ENCODE results near the gene HARBI1. TPM values are rescaled to one million over a fixed set of nuclear protein-coding genes. Genes with fewer than 3 reads are reported as not detected.

The HARBI1 gene
- total and polyA plus RNA-seq, 3 donors from 2014 or later = 12.9 to 25.2 (median 14.3) TPM

- Histone ChIP-seq H3K27me3 (no peaks in the 10 kb centered on the region), H3K4me1 (peaks cover under 1% of the 10 kb centered on the region), H3K36me3 (ENCODE audit: low read depth, missing control alignments) (no peaks in the 10 kb centered on the region), H3K4me3 (no peak overlapping the region), H3K27ac (no peak overlapping the region), H3K9me3 (no peaks in the 10 kb centered on the region)
- 65 to 81% methylated on average over 8 of the region's 8 CpGs for WGBS, 2 donors
- intact Hi-C loops (cut with DNase I; ENCODE audit: low total_unique reads) = no loop called here
- TF ChIP-seq CTCF (IDR thresholded peaks at IDR 0.05) (no peak), POLR2A (IDR thresholded peaks at IDR 0.05) (no peak)
- peak; percentile 44 for DNase-seq
Observed at GRCh38 chr11:46642627-46643335, 25.8 kb upstream of the HARBI1 start.

GRCh38 chr11:46641639-46642038 lies 24.6 kb upstream of the HARBI1 start:
- no peaks in the 10 kb centered on the region for H3K36me3 ChIP-seq (ENCODE audit: low read depth, missing control alignments)
- H3K9me3 ChIP-seq = no peaks in the 10 kb centered on the region
- H3K27me3 ChIP-seq = no peaks in the 10 kb centered on the region
- no peak overlapping the region for H3K4me3 ChIP-seq
- DNase-seq = no peak
- TF ChIP-seq CTCF (IDR thresholded peaks at IDR 0.05) = no peak
- intact Hi-C loops (cut with DNase I; ENCODE audit: low total_unique reads) = no loop called here
- H3K4me1 ChIP-seq = no peaks in the 10 kb centered on the region
- WGBS, 2 donors = 71 to 74% methylated on average over 3 of the region's 3 CpGs
- H3K27ac ChIP-seq = no peak overlapping the region

GRCh38 chr11:46640036-46640788 lies 23.2 kb upstream of the HARBI1 start:
- Histone ChIP-seq H3K36me3 (ENCODE audit: low read depth, missing control alignments) (no peaks in the 10 kb centered on the region), H3K27ac (no peak overlapping the region), H3K4me1 (no peaks in the 10 kb centered on the region), H3K4me3 (no peak overlapping the region), H3K27me3 (no peaks in the 10 kb centered on the region), H3K9me3 (no peaks in the 10 kb centered on the region)
- no peak for DNase-seq
- intact Hi-C loops (cut with DNase I; ENCODE audit: low total_unique reads) = no loop called here
- TF ChIP-seq POLR2A (IDR thresholded peaks at IDR 0.05) = no peak
- TF ChIP-seq CTCF (IDR thresholded peaks at IDR 0.05) = no peak
- WGBS, 2 donors = 90 to 94% methylated on average over 6 of the region's 6 CpGs

GRCh38 chr11:46639197-46639839 lies 22.3 kb upstream of the HARBI1 start:
- no peak for DNase-seq
- intact Hi-C loops (cut with DNase I; ENCODE audit: low total_unique reads) = no loop called here
- Histone ChIP-seq H3K36me3 (ENCODE audit: low read depth, missing control alignments) (no peaks in the 10 kb centered on the region), H3K9me3 (no peaks in the 10 kb centered on the region), H3K27me3 (no peaks in the 10 kb centered on the region), H3K4me1 (no peaks in the 10 kb centered on the region), H3K4me3 (no peak overlapping the region), H3K27ac (no peak overlapping the region)
- no peak for TF ChIP-seq CTCF (IDR thresholded peaks at IDR 0.05)
- no peak for TF ChIP-seq POLR2A (IDR thresholded peaks at IDR 0.05)
- WGBS, 2 donors = 91 to 94% methylated on average over 7 of the region's 7 CpGs

All from testis (tissue), 3 donors.